ENCODE data around the gene THUMPD1.

THUMPD1 gene

DNA sequence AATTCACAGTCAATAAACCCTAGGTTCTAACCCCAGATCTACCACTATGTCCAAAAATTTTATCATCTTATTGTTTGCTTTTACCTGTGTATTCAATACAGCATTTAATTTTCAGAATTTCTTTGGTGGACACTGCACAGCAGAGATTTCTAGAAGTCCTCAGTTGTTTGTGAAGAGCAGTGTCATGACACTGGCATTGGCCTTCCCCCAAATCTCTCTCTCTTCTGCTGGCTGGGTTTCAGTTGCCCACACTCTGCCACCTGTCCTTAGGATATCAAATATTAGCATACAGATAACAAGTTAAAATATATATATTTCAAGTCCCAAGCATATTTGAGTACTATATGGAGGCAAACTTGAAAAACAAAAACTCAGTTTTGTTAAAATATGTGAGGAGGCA lies 2.0 kb upstream of the THUMPD1 start:
- Histone ChIP-seq H3K79me2 (peaks cover 19% of the 10 kb centered on the region), H3K4me1 (peaks cover 4% of the 10 kb centered on the region), H3K4me2 (ENCODE audit: low read length) (no peak overlapping the region), H3K9me3 (ENCODE audit: control insufficient read depth, low read length) (no peaks in the 10 kb centered on the region), H3K27me3 (ENCODE audit: control insufficient read depth, insufficient read depth, low read length) (no peaks in the 10 kb centered on the region), H3K36me3 (ENCODE audit: control insufficient read depth, insufficient read depth, low read length) (no peaks in the 10 kb centered on the region), H2AFZ (peak overlapping the region; percentile 43), H3K4me3 (ENCODE audit: low read depth, low read length) (no peak overlapping the region), H3K27ac (no peak overlapping the region), H3K9ac (no peak overlapping the region)
- TF ChIP-seq CTCF (IDR thresholded peaks at IDR 0.05), result no peak

DNA sequence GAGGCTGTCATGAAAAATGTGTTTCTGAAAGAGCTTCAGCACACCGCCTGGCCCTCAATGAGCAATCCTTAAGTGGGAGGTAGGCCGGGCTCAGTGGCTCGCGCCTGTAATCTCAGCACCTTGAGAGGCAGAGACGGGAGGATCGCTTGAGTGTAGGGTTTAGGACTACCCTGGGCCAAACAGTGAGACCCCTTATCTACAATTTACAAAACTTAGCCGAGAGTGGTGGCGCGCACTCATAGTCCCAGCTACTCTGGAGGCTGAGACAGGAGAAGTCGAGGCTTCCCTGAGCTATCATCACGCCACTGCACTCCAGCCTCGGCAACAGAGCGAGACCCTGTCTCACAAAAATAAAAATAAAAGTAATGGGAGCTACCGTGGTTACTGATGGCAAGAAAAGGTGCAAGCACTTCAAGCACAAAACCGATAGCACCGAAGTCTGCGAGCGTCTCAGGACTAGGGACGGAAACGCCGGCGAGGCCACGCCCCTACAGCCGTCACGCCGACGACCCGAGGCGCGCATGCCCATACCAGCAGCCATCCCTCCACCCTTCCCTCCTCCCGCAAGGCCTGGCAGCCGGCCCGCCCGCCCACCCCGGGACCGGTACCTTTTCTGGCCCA lies 607 bp downstream of the THUMPD1 start:
- Histone ChIP-seq H3K27me3 (ENCODE audit: control insufficient read depth, insufficient read depth, low read length) (no peaks in the 10 kb centered on the region), H3K9ac (no peak overlapping the region), H3K9me3 (ENCODE audit: control insufficient read depth, low read length) (no peaks in the 10 kb centered on the region), H2AFZ (peak overlapping the region; percentile 100), H3K79me2 (peaks cover 21% of the 10 kb centered on the region), H3K36me3 (ENCODE audit: control insufficient read depth, insufficient read depth, low read length) (no peaks in the 10 kb centered on the region), H3K4me2 (ENCODE audit: low read length) (peak overlapping the region; percentile 76), H3K4me1 (peaks cover 4% of the 10 kb centered on the region), H3K4me3 (ENCODE audit: low read depth, low read length) (peak overlapping the region; percentile 93), H3K27ac (peak overlapping the region; percentile 97)
- TF ChIP-seq CTCF (IDR thresholded peaks at IDR 0.05), result no peak

DNA sequence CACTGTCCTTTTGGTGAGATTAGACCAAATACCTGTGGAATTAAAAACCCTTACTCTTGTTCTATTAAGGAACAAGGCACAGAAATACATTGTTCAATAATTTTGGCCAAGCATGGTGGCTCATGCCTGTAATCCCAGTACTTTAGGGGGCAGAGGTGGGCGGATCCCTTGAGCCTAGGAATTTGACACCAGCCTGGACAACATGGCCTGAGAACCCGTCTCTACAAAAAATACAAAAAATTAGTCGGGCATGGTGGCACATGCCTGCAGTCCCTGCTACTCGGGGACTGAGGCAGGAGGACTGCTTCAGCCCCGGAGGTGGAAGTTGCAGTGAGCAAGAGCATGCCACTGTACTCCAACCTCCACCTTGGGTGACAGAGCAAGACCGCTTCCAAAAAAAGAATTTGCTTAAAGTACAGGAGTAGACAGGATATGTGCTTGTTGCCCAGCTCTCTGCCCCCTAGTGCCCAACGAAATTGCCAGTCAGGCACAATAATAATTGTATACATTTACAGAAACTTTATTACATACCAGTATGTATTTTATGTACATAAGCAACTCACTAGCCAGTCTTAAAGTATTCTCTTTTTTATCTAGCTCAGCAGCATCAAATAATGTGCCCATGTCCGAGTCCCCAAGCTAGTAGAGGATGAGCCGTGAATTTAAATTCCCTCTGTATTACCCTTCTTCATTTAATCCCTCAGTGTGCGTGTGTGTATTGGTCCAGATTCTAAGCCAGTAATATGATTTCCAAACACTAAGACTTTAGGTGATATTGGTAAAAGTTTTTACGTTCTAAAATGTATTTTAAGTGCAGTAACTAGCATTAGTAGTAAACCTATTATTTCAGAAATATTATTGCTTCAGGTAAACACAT lies 1.4 kb downstream of the THUMPD1 start:
- Histone ChIP-seq H3K79me2 (peaks cover 21% of the 10 kb centered on the region), H3K9me3 (ENCODE audit: control insufficient read depth, low read length) (no peaks in the 10 kb centered on the region), H3K9ac (no peak overlapping the region), H3K4me1 (peaks cover 4% of the 10 kb centered on the region), H2AFZ (no peak overlapping the region), H3K27me3 (ENCODE audit: control insufficient read depth, insufficient read depth, low read length) (no peaks in the 10 kb centered on the region), H3K4me2 (ENCODE audit: low read length) (peak overlapping the region; percentile 76), H3K36me3 (ENCODE audit: control insufficient read depth, insufficient read depth, low read length) (no peaks in the 10 kb centered on the region), H3K27ac (peak overlapping the region; percentile 72), H3K4me3 (ENCODE audit: low read depth, low read length) (peak overlapping the region; percentile 70)
- peak; percentile 29 for TF ChIP-seq CTCF (IDR thresholded peaks at IDR 0.05)

DNA sequence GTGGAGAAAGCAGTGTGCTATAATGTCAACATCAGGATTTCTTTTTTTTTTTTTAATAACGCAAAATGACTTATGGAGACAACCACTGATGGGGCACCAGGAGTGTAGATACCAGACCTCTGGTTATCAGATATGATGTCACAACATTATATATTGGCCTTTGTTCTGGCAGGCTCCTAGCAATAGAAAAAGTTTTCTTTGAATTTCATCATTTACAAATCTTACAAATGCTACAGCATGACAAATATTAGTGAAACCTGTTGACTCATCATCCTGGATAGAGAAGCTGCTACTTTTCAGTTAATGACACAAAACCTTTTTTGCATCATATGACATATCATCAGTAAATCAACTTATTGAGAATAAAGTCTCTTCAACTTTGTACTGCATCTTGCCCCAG lies 6.1 kb downstream of the THUMPD1 start:
- Histone ChIP-seq H3K4me1 (peaks cover 4% of the 10 kb centered on the region), H3K27me3 (ENCODE audit: control insufficient read depth, insufficient read depth, low read length) (no peaks in the 10 kb centered on the region), H3K4me3 (ENCODE audit: low read depth, low read length) (no peak overlapping the region), H3K9me3 (ENCODE audit: control insufficient read depth, low read length) (no peaks in the 10 kb centered on the region), H3K4me2 (ENCODE audit: low read length) (no peak overlapping the region), H3K27ac (no peak overlapping the region), H3K9ac (no peak overlapping the region), H3K79me2 (peaks cover 15% of the 10 kb centered on the region), H3K36me3 (ENCODE audit: control insufficient read depth, insufficient read depth, low read length) (no peaks in the 10 kb centered on the region), H2AFZ (no peak overlapping the region)
- TF ChIP-seq CTCF (IDR thresholded peaks at IDR 0.05), result no peak
